Suppressor macrophage (primary cell): Measurements from ENCODE around the gene LRCH3.
"Not testable (repeated sequence)": the region's sequence is repeated elsewhere in the genome, so short reads cannot be mapped to it uniquely, and the experiment has no call there.

Experiments used
- DNase-seq, 4 experiments: peaks; one replicate each; pipeline ENCODE4 v3.0.0-alpha.2; 2020 to 2022

Gene LRCH3

GRCh38 chr3:197835509-197835908 is 44.5 kb downstream of the LRCH3 start:
- DNase-seq: no peak

- no peak for DNase-seq
Observed at GRCh38 chr3:197836244-197836643, 45.2 kb downstream of the LRCH3 start.

DNA sequence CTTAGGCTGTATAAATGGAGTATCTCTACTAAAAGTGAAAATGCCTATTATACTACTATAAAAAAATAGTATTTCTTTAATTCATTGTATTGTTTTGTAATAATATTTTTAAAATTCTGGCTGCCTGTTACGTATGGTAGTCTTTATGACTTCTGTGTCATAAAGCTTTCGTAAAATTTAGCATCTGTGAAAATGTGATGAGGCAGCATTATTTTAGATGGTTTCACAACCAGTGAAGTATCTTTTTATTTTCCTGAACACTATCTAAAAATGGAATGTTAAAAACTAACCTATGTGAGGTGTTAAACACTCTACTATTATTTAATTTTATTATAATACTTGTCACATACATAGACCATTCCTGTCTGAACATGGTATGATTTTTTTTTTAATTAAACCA is 46.2 kb downstream of the LRCH3 start:
- no peak for DNase-seq

- DNase-seq: no peak
Observed at GRCh38 chr3:197841789-197842188, 50.7 kb downstream of the LRCH3 start.

GRCh38 chr3:197846491-197846890 is 55.4 kb downstream of the LRCH3 start:
- no peak for DNase-seq

DNA sequence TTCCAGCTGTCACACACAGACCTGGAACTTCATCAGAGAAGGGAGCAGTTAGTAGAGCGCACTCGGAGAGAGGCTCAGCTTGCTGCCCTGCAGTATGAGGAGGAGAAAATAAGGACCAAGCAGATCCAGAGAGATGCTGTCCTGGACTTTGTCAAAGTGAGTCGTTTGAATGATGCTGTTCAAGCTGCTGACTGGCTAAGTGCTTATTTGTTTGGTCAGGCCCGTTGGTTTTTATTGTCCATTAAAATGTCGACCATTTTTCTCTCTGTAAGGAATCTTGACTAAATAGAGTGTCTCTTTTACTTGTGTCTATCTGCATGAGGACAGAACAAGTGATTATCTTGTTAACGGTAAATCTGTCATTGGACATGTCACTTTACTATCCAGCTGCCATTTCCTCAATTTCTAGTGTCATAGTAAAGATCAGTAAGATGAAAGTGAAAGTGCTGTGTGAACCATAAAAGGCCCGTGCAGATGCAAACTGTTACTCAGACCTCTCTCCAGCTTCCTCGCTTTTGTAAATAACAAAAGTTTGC is 56.9 kb downstream of the LRCH3 start:
- DNase-seq: peak; percentile 36 to 72 (median 54)

DNA sequence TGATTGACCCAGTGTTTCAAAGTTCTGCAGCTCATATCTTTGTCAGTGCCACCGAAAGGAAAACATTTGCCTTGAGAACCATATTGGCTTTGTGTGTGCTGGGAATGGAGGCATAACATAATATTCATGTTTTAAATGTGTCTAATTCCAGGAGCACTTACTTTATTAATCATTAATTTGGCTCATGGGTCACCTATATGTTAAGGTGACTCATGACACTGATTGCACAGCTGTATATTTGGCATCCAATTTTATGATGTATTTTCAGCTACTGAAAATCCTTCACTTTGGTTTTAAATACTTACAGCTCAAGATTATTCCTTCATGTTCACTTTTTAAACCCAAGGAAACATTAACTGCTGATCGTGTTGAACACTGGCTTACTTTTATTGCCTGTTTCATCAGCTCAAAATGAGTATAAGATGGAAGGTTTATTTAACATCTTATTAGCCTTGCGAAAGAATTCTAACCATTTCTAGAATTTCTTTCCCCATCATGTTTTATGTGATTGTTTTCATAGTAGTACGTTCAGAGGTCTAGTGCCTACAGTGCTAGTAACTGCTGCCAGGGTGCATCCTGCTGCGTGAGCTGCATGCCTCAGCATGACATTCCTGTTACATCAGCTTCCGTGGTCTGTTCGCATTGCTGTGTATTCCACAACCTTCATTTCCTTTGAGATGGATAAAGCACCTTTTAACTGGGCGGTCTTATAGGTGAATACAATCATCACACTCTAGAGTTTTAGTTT is 63.7 kb downstream of the LRCH3 start:
- no peak for DNase-seq

- no peak for DNase-seq
Observed at GRCh38 chr3:197855571-197855970, 64.5 kb downstream of the LRCH3 start.

DNA sequence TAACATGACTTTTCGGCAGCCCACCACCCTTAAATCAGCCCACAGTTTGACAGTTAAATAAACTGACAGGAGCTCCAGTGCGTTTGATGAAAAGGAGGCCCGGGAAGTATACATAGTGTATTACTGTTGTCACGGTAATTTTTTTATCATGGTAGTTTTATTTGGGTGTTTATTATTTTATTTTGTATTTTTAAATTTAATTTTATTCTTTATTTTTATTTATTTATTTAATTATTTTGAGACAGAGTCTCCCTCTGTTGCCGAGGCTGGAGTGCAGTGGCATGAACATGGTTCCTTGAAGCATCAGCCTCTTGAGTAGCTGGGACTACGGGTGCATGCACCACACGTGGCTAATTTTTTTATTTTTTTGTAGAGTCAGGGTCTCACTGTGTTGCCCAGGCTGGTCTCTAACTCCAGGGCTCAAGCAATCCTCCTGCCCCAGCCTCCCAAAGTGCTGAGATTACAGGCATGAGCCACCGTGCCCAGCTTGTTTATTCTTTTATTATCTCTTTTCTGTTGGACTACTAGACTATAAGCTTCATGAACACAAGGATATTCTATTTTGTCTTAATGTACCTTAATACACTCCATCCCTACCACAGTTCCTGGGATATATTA is 65.3 kb downstream of the LRCH3 start:
- no peak for DNase-seq

GRCh38 chr3:197858133-197858532 is 67.1 kb downstream of the LRCH3 start:
- no peak for DNase-seq

GRCh38 chr3:197858598-197858997 is 67.5 kb downstream of the LRCH3 start:
- no peak for DNase-seq

- no peak for DNase-seq
Observed at GRCh38 chr3:197866035-197866434, 75.0 kb downstream of the LRCH3 start.

DNA sequence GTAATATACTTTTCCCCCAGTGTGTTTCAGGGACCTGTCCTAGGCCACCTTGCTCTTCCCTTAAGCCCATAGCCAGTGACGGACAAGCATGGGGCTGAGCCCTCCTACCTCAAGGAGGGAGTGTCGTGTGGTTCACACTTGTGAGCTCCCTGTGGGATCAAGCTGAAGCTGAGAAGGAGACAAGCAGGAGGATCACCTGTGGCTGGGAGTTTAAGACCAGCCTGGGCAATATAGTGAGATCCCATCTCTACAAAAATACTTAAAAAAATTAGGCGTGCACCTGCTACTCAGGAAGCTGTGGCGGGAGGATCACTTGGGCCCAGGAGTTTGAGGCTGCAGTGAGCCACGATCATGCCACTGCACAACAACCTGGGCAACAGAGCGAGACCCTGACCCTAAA is 82.3 kb downstream of the LRCH3 start:
- no peak for DNase-seq

GRCh38 chr3:197874064-197874463 is 83.0 kb downstream of the LRCH3 start:
- no peak for DNase-seq

GRCh38 chr3:197874653-197875052 is 83.6 kb downstream of the LRCH3 start:
- DNase-seq: no peak

DNA sequence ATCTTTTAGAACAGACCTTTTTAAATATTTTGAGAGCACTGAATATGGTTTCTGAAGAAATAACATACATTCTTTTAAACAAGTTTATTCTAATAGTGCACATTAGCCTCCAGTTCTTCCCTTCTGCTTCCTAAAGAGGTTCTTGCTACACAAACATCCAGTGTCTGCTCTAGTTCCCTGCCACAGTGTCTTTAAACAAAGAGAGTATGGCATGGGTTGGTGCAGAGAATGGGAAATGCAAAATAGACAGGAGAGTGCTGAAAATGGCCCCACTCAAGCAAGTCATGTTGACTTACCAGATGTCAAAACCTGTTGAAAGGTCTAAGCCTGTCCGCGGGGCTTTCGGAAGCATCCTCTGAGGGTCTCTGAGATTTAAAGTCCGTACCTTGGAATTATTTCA is 86.8 kb downstream of the LRCH3 start:
- peak in 1 of 4 experiments; percentile 13 for DNase-seq

GRCh38 chr3:197878427-197878826 is 87.4 kb downstream of the LRCH3 start:
- peak; percentile 89 to 95 (median 92) for DNase-seq

GRCh38 chr3:197880491-197881269 is 89.6 kb downstream of the LRCH3 start:
- no peak for DNase-seq

DNA sequence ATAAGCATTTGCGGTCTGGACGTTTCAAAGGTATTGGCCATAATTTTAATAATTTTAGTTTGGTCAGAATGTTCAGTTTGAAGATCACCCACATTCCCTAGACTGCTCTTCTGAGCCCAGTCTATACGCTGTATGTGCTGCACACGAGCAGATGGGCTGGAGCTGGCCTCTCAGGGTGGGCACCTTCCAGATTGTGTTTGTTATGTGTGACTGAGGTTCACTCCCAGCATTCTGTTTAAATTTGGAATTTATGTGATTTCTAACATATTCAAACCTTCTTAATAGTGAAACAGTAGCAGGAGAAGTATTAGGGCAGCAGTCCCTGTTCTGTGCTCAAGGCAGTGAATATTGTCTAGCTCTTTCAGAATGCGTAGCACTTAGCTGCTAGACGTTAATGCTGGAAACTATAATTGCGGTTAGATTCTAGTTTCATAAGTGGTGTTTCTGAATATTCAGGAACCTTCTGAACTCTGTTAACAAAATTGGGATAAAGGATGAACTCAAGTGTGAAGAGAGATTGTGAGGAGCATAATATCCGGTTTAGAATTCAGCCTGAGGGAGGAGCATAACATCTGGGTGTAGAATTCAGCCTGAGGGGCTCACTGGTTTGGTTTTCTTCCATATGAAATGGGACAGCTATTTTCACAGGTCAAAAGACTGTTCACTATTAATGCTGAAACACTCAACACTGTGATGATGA is 90.4 kb downstream of the LRCH3 start:
- DNase-seq: no peak

GRCh38 chr3:197881970-197882338 is 90.9 kb downstream of the LRCH3 start:
- DNase-seq: no peak

- DNase-seq: peak; percentile 14 to 66 (median 36)
Observed at GRCh38 chr3:197882586-197882985, 91.5 kb downstream of the LRCH3 start.

- DNase-seq: no peak
Observed at GRCh38 chr3:197883541-197883940, 92.5 kb downstream of the LRCH3 start.

- not testable (repeated sequence) for DNase-seq
Observed at GRCh38 chr3:197884330-197884729, 93.3 kb downstream of the LRCH3 start.
